ENCODE results near the gene RMRP.
"Not testable (repeated sequence)": the region's sequence is repeated elsewhere in the genome, so short reads cannot be mapped to it uniquely, and the experiment has no call there.

The RMRP gene

DNA sequence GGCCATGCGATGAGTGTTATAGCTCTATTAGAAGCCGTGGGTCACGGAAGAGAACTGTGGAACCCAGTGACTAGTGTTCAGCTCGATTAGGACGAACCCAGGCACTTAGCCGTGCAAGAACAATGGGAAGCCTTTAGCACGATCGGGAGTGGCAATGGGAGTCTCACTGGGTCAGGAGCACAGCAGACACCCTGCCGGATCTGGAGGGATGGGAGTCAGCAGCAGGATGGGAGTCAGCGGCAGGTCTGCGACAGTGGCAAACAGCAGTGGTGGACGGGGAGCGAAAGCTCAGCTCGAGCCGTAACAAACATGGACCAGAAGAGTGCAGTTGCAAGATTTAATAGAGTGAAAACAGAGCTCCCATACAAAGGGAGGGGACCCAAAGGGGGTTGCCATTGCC lies 17.4 kb downstream of the RMRP start:
- DNase-seq: not testable (repeated sequence)

DNA sequence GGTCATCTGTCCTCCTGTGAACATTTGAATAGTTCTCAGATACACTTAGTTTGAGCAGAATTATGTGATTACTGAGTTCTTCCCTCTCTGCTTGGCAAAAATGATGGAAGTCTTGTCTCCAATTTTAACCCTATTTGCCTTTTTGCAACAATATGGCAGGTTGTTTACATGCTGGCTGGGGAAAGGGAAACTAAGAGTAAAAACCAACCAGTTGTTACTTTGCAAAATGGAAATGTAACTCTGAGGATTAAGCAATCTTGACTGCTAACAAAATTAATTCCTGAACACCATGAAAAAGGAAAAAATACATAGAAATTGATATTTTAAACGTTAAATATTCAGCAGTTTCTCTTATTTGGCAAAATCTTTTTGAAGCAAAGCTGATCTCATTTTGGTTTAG lies 18.2 kb downstream of the RMRP start:
- DNase-seq: no peak

DNA sequence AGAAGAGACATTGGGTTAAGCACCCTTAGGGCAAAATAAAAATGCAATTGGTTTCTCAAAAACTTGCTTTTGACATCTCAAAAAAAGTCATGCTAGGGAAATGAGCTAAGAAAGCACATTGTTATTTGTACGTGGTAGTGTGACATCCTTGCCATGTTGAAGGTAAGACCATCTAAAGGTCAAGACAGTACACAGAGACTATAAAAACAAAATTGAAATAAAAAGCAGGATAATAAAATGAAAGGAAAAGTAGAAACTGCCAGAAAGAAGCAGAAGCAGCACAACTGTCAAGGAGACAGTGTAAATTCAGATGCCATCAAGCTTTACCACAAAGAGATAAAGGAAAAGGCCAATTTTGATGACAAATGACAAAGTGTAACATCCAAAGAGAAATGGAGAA lies 18.6 kb downstream of the RMRP start:
- DNase-seq: not testable (repeated sequence)

DNA sequence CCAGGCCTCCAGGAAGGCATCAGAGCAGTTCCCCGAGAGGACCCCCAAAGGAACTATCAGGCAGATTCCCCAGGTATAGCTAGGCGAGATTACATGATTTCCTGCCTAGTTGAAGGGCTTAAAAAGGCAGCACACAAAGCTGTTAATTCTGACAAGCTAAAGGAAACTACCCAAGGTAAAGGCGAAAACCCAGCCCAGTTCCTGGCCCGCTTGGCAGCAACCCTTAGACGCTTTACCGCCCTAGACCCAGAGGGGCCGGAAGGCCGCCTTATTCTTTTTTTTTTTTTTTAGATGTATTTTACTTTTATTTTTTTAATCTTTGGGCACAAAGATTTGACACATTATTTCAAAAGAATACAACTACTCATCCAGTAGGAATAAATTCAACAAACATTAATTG lies 19.1 kb downstream of the RMRP start:
- not testable (repeated sequence) for DNase-seq

DNA sequence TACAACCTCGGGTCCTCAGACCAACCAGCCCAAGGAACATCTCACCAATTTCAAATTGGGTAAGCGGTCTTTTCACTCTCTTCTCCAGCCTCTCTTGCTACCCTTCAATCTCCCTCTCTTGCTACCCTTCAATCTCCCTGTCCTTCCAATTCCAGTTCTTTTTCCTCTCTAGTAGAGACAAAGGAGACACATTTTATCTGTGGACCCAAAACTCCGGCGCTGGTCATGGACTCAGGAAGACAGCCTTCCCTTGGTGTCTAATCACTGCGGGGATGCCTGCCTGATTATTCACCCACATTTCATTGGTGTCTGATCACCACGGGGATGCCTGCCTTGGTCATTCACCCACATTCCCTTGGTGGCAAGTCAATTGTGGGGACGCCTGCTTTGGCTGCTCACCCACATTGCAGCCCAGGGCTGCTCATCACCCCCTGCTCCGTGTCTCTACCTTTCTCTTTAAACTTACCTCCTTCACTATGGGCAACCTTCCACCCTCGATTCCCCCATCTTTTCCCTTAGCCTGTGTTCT lies 20.3 kb downstream of the RMRP start:
- DNase-seq: not testable (repeated sequence)

DNA sequence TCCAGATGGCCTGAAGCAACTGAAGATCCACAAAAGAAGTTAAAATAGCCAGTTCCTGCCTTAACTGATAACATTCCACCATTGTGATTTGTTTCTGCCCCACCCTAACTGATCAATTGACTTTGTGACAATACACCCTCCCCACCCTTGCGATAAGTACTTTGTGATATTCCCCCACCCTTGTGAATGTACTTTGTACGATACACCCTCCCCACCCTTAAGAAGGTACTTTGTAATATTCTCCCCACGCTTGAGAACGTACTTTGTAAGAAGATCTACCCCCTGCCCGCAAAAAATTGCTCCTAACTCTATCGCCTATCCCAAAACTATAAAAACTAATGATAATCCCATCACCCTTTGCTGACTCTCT lies 21.0 kb downstream of the RMRP start:
- not testable (repeated sequence) for DNase-seq

DNA sequence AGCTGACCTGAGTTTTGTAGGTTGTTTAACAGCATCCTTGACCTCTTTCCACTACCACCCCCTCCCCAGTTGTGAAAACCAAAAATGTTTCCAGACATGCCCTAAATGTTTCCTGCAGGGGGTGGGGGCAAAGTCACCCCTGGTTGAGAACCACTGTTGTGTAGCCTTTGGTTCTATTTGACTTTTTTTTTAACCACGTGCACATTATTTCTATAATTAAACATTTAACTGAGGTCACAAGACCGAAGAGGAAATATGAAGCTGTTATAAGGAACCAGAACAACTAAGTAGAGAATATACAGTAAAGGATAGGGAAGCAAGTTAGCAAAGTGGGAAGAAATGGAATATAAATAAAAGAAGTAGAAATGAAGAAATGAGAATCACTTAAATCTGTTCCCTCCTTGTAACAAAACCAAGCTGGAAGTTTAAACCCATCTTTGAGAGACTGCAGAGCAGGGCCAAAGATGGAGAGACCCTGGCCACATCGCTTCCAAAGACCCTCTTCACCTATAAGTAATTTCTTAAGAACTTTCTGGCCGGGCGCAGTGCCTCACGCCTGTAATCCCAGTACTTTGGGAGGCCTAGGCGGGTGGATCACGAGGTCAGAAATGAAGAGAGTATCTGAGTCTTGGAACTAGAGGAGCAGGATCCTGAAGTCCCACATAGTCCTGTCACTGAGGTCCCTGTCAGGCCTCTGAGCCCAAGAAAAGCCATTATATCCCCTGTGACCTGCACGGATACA lies 21.5 kb downstream of the RMRP start:
- no peak for DNase-seq

DNA sequence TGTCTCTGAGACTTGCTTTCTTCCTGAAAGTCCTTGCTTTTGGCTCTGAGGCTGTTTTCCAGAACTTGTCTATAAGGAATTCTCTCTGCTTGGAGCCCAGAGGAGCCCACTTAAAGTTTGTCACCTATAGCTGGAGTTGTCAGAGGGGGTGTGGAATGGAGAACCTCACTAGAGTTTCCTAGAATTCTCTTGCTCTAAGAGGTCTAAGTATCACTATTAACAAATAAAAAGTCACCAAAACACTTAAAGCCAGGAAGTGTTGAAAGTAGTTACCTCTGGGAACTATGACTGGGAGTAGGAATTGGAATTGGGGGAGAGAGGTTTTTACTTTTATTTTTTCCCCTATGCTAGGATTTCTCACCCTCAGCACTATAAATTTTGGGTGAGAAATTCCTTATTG lies 22.1 kb downstream of the RMRP start:
- no peak for DNase-seq

DNA sequence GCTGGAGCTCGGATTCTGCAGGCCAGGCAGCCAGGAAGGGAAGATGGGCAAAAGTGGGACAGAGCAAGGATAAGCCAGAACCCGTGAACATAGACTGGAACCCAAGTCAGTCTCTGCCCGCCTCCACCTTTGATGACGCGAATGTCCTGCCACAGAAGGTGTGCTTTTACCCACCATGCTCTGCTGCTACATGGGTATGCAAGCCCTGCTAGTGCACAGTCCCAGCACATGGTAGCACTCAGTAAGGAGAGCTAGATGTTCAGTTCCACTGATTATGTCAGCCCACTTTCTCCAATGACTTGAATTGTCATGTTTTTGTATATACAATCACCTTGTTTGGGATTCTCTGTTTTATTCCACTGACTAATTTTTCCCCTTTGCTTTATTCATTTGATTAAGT lies 28.2 kb downstream of the RMRP start:
- DNase-seq: no peak

DNA sequence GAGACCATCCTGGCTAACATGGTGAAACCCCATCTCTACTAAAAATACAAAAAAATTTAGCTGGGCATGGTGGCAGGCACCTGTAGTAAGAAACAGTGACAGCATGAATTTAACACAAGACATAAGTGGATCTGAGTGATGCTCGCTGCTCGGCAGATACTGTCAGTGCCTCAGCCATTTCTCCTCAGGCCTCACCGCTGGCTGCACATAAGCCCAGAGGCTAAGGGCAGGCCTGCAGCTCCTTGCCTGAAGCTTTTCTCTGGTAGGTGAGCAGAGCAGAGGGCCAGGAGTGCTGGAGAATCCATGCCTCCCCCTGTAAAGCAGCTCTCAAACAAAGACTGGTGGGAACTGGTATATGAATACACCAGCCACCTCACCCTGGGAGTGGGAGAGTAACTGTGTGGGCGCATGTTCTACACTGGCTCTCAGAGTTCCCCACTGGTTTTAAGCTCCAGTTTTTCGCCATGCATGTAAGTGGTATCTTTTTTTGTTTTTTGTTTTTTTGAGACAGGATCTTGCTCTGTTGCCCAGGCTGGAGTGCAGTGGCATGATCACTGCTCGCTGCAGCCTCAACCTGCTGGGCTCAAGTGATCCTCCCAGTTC lies 29.3 kb downstream of the RMRP start:
- no peak for DNase-seq

DNA sequence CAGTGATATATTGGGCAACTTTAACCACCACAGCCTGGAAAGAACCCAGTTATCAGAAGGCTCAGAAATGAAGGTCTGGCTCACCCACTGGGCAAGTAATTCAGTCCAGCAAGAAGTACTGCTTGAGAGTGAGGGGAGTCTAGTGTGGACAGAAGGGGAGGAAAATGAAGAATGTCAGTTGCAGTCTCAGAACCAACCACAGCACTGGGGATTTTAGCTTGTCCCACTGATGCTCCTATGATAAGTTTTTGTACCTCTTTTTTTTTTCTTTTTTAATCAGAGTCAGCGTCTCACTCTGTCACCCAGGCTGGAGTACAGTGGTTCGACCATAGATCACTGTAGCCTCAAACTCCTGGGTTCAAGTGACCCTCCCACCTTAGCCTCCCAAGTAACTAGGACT lies 30.2 kb downstream of the RMRP start:
- DNase-seq: no peak

DNA sequence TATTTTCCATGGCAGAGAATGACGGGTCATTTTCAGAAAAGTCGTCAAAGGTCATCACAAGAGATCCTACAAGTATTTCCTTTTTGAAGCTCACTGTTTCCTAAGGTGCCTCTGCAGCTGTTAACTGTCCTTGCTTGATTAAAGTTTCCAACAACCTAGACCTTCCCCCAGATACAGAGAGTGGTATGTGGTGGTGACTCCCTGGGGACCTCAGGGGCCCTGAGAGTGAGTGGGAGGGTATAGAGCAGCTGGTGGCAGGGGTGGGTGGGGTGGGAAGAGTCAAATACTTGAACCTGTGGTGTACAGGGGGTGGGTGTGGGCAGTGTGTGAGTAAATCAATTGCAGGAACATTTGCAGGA lies 38.0 kb downstream of the RMRP start:
- peak; percentile 56 for DNase-seq

DNA sequence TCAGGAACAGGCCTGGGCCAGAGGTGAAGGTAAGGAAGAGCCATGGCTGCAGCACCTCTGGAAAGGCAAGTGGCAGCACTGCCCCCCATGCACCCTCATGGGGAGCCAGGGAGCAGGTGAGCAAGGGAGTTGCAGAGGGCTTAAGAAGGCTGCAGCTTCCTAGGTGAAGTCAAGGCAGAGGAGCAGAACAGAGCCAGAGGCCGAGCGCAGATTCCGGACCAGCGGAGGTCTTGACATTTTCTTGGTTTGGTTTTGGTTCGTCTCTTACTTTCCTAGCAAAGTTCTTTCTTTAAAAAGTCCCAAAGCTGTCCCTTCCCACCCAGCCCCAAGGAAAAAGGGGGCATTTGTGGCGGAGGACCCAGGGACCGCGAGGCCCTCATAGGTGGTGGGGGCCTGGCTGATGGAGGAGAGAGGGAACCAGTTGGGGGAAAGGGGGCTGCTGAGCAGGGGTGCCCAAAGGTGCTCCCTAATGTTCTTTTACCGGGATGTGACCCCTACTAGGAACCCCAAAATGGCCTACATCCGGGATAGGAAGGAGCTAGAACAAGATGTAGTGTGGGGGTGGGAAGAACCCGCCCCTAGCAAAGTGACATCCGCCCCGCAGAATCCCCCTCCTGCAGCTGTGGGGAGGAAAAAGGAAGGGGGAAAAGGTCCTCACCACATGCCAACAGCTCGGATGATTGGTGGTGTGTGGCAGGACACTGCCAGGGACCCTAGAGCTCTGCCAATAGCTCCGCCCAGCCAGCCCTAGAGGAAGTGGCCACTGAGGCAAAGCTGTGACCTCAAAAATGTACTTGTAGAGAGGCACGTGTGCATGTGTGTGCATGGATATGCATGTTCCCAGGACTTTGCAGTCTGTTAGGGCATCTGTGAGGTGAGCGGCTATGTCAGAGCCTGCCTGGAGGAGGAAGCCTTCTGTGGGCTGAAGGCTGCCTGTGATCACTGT lies 38.7 kb downstream of the RMRP start:
- peak; percentile 30 for DNase-seq

DNA sequence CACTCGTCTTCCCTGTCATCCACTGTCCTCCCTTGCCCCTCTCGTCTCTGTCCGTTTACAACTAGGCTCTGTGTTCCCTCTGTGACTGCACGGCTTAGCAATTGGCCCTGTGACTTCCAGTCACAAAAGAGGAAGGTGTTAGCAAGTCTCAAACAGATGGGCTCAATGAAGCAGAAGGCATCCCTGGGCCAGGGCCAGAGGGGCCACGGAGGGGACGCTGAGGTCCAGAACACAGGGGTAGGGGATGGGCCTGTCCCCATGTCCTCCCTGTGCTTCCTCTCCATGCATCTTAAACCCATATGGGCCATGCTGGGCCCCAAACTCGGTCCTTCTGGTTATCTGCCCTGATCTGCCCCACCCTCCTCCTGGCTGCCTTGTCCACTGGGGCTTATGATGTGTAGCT lies 39.5 kb downstream of the RMRP start, which contains the start of gene CD72:
CD72 (minus strand) TSS at position 89 of the 403 bp plus-strand sequence. CDS start 110 bp downstream, outside the sequence.
- DNase-seq: no peak

DNA sequence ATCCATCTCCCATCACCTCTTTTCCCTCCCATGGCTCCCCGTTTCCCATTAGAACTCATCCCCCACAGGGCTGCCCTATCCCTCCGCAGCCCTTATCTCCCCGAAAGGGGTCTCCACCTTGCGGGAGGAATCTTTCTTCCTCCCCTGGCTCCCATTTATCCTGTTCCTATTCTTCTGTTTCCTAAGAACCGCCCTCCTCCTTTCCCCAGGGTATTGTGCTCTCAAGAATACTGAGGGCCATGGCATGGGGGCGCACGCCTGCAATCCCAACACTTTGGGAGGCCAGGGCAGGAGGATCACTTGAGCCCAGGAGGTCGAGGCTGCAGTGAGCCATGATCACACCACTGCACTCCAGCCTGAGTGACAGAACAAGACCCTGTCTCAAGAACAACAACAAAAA lies 40.3 kb downstream of the RMRP start:
- DNase-seq: no peak

DNA sequence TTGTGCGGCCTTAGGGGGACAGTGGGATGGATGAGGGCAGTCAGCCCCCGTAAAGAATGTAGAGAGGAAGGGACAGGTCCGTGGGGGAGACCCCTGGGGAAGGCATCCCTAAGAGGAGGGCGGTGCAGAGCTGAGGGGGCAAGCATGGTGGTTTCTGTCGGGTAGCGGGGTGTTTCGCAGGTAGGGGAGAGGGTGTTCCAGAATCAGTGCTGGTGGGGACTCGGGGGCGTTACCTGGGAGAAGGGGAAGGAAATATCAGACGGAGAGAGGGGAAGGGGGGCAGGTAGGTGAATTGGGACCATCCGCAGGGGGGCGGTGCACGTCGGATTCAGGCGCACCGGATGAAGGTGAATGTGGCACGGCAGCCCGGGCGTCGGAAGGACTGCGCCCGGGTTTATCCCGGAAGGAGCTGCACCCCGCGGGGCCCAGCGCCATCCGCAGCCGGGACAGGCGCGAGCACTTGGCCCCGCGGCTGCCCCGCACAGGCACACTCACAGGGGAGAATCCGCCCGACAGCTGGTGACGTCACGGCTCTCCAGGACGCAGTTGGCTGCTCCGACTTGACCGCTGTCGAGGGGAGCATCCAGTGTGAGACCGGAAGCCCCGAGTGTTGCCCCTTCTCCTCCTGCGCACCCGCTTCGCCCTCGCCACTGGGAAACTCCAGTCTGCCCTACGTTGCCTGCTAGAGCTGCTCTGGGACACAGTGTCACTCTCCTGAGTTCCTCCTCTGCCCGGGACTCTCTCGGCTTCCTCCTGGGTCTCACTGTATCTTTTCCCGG lies 40.9 kb downstream of the RMRP start:
- DNase-seq: peak; percentile 58

DNA sequence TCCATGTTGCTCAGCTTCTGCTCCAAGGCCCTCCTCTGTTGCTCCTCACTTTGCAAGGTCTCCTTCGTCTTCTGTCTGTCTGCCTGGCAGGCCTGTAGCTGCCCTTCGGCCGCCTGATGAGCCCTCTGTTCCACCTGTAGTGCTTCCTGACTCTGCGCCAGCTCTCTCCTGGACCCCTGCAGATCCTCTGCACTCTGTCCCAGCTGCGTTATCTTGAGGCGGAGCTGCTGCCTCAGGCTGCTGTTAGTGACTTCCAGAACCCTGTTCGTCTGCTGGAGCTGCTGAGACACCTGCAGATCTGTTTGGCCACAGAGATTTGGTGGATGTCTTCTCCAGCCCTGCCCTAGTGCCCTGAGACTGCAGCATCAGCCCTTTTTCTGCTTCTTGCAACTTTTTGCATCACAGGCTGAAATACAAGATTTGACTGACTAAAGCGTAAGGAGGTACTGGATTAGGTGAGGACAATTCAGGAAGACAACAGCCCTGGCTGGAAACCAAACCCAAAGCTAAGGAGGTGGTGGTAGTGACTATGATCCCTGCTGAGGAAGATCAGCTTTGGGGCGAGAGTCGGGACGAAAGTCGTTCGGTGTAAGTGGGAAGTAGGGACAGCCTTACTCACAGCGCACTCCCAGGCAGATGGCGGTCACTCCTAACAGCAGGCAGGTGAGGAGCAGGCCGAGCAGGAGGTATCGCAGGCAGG lies 41.7 kb downstream of the RMRP start:
- no peak for DNase-seq

DNA sequence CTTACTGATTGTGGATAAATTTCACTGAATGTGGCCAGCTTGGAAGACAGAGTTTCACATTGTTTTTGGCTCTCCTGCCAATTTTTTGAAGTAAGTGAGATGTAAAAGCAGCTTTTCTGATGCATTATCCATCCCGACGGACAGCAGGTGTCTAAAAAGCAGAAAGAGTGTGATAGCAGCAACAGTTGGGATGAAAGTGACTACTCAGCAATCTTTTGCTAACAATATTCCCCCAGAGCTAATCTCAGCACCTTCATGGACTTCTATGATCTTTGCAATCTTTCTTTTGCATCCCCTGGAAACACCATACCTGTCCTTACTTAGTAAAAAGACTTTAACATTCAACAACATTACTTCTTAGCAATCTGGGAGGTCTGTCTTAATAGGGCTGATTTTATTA lies 45.0 kb downstream of the RMRP start:
- no peak for DNase-seq

DNA sequence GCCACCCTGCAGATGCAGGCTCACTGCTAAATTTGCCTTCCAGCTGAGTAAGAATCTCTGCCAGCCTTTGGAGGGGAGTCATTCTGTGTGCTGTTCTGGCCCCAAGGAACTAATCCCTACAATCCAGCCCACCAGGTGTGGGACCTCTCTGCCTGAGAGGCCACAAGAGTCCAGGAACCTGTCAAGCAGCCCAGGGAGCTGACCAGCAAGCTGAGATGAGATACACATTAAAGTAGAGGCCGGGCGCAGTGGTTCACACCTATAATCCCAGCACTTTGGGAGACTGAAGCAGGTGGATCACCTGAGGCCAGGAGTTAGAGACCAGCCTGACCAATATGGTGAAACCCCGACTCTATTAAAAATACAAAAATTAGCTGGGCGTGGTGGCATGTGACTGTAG lies 45.8 kb downstream of the RMRP start:
- not testable (repeated sequence) for DNase-seq

DNA sequence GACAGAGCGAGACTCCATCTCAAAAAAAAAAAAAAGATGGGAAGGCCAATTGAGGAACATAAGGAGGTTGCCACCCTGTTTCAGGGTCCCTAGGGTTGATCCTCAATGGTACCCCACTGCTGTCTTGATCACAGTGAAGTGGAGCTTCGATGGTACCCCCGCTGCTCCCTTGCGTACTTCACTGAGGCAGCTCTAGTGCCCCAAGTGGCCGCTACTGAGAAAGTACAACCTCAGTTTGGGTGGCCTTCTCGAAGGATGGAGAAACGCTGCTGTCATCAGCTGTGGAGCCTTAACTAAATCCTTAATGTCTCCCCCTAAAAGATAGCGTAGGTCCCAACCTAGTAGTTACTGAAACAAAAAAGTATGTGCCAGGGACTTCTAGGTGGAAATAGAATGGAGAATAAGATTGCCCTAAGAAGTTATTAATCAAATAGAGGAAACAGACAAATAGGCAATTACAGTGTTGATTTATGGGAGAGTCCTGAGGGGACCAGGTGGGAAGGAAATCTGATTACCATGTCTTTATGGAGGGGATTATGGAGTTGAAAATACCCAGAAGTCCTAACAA lies 46.5 kb downstream of the RMRP start:
- peak; percentile 56 for DNase-seq

DNA sequence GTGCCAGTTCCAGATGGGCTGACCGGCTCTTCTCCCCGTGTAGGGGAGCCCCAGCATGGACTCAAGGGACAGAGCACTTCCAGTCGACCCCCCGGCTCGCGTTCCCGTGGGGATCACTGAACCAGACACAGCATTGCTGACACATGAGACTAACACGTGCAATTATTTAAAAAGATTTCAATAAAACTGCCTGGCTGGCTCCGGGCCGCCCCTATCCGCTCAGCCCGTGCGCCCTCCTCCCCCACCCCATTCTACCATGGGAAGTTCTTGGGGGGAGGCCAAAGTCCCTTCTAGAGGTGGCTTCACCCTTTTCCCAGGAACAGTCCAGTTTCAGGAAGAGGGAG lies 48.0 kb downstream of the RMRP start:
- no peak for DNase-seq

All from stimulated activated naive CD4-positive, alpha-beta T cell treated with Interleukin-2 at 50 U/mL for 16 hours (primary cell).